Mucosa of descending colon (tissue), 3 donors: Measurements from ENCODE around the gene GABRG3. TPM values are rescaled to one million over a fixed set of nuclear protein-coding genes. Genes with fewer than 3 reads are reported as not detected.

ENCODE experiments used
- ATAC-seq: fragments of 200-7000 bp; cut with Tn5 transposase; one replicate; pipeline ENCODE4 v1.9.1; 2020; ENCODE audit warnings: mild to moderate bottlenecking, moderate library complexity
- DNase-seq, 3 donors: peaks; one replicate each; pipeline ENCODE4 v3.0.0-alpha.2; 2020
- H3K36me3 ChIP-seq: fragments of 200-600 bp; one replicate; pipeline ENCODE4 v1.8.0; 2021; ENCODE audit warnings: low read depth, mild to moderate bottlenecking
- H3K4me1 ChIP-seq: fragments of 200-600 bp; one replicate; pipeline ENCODE4 v1.8.0; 2021; ENCODE audit warnings: low read depth, mild to moderate bottlenecking
- H3K4me3 ChIP-seq: fragments of 200-600 bp; one replicate; pipeline ENCODE4 v1.8.0; 2021; ENCODE audit warnings: mild to moderate bottlenecking
- H3K9me3 ChIP-seq: fragments of 200-600 bp; one replicate; pipeline ENCODE4 v1.8.0; 2021; ENCODE audit warnings: mild to moderate bottlenecking
- intact Hi-C, 2 donors: fragments of 100-400 bp; cut with DNase I in 1 of 2; cut with micrococcal nuclease in 1 of 2; formaldehyde crosslinking; loops; one replicate each; pipeline versions ENCODE4 v1.11.0 to v1.11.1; 2022; cut with DNase I, micrococcal nuclease
- total RNA-seq, 3 donors: library from RNA; stranded (reverse); fragmentation: NEBNext Ultra II Directional in 2 of 3; extraction: Animal tissue kit (Norgen Biotek cat#: 25700) in 2 of 3; gene quantifications; one replicate each; pipeline versions ENCODE4 v1.2.1 to v1.2.4, GENCODE V29; 2021 to 2023
- TF ChIP-seq, protein P1 (sequence below): fragments of 200-600 bp; IDR thresholded peaks from one replicate; pipeline ENCODE4 v1.8.0; 2022; ENCODE audit warnings: antibody characterized with exemption, mild to moderate bottlenecking
- donor health status: DM: no; HTN: no; CAD: no; lungs with moderate emphysema.
- donor health status: DM: no; HTN: no; CAD: no.
- donor health status: DM: no; HTN: yes; CAD: no.

Gene GABRG3
- total RNA-seq, 3 donors from 2014 or later, result 0.03 TPM; not detected in 2

DNA sequence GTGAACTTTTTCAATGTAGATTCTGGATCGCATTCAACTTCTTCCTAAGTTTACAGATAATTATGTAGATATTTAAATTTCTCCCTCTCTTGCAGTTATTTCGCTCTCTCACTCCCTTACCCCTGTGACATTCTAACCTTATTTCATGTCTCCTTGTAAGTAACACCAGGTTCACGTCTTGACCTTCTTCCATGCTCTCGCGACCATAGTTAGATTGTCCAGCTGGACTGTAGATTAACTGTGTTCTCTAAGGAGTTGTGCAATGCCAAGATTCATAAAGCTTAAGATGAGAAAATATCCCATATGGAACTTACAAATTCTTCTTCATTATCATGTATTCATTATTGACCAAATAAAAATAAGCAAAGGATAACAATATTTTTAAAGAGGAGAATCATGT lies 430.5 kb downstream of the GABRG3 start:
- Histone ChIP-seq H3K36me3 (no peaks in the 10 kb centered on the region), H3K9me3 (peaks cover 68% of the 10 kb centered on the region), H3K4me1 (no peaks in the 10 kb centered on the region), H3K4me3 (no peak overlapping the region)
- no peak for DNase-seq
- TF ChIP-seq, protein P1, sequence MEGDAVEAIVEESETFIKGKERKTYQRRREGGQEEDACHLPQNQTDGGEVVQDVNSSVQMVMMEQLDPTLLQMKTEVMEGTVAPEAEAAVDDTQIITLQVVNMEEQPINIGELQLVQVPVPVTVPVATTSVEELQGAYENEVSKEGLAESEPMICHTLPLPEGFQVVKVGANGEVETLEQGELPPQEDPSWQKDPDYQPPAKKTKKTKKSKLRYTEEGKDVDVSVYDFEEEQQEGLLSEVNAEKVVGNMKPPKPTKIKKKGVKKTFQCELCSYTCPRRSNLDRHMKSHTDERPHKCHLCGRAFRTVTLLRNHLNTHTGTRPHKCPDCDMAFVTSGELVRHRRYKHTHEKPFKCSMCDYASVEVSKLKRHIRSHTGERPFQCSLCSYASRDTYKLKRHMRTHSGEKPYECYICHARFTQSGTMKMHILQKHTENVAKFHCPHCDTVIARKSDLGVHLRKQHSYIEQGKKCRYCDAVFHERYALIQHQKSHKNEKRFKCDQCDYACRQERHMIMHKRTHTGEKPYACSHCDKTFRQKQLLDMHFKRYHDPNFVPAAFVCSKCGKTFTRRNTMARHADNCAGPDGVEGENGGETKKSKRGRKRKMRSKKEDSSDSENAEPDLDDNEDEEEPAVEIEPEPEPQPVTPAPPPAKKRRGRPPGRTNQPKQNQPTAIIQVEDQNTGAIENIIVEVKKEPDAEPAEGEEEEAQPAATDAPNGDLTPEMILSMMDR, result no peak
- intact Hi-C loops, result no loop called here
- ATAC-seq, result no peak

DNA sequence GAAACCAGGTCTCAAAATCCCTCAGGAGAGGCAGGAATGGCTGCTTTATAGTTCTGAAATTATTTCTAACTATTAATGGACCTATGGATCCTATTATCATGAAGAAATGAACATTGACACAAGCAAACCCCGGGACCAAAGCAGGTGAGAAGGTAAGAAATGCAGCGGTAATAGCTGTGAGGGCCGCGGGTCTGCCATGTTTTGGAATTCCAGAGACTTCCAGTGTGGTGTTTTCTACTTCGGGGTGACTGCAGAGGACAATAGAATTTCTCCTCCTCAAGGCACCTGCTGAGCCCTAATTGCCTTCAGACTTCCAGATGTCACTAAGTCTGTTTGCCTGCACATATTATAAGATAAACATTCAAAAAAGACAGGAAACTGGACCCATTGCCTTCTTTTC lies 437.4 kb downstream of the GABRG3 start:
- TF ChIP-seq, protein P1, result no peak
- peaks cover 52% of the 10 kb centered on the region for H3K9me3 ChIP-seq

DNA sequence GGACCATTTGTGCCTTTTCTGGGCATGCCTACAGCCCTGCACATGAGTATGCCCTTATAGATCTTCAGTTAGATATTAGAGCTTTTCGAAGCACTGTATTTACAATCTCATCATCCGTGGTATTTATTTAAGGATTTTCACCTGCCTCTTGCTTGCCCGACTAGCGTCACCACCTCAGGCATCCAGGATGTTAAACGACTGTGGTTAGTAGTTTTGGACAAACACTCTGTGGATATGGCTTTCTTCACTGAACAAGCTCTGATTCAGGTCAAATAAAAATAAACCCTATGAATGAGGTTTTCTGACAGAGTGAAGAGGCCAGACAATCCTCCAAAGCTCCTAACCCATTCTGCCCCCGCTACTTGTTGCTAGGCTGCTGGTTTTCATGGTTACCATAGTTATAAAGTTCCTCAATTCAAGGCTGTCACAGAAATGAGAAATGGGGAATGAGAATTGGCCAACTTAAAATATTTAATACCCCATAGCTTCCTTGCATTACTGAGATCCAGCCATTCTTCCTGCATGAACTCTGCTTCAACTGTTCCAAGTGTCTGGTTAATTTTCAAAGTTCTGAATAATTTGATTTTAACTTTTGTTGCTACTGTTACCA lies 440.1 kb downstream of the GABRG3 start:
- intact Hi-C loops, result no loop called here
- H3K4me3 ChIP-seq, result no peak overlapping the region
- H3K36me3 ChIP-seq, result no peaks in the 10 kb centered on the region
- H3K4me1 ChIP-seq, result no peaks in the 10 kb centered on the region
- TF ChIP-seq, protein P1, result no peak
- peaks cover 47% of the 10 kb centered on the region for H3K9me3 ChIP-seq
- DNase-seq (no peak), ATAC-seq (no peak)

More for the DNA sequence above, 437.4 kb downstream of the GABRG3 start:
- no peak for DNase-seq
- Histone ChIP-seq H3K36me3 (no peaks in the 10 kb centered on the region), H3K4me1 (no peaks in the 10 kb centered on the region), H3K4me3 (no peak overlapping the region)
- no peak for ATAC-seq
- intact Hi-C loops, result no loop called here

DNA sequence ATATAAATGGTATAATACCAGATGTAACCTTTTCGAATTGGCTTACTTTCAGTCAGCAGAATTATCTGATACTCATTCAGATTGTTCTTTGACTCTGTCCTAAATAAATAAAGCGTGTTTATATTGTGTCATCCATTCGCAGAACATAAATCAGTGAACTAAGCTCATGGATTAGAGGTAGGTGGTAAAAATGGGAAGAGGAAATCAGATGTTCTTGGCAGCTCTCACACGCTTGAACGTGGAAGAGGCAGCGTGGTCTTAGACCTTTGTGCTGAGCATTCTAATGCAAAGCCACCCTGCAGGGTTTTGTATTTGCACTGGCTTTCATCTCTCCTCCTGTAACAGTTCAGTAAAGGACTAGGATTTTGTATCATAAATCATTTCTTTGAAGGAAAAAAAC lies 441.4 kb downstream of the GABRG3 start:
- H3K4me1 ChIP-seq, result no peaks in the 10 kb centered on the region
- peaks cover 57% of the 10 kb centered on the region for H3K9me3 ChIP-seq
- intact Hi-C loops, result no loop called here
- no peak overlapping the region for H3K4me3 ChIP-seq
- H3K36me3 ChIP-seq, result no peaks in the 10 kb centered on the region
- ATAC-seq, result no peak
- TF ChIP-seq, protein P1, result no peak
- DNase-seq, result no peak

DNA sequence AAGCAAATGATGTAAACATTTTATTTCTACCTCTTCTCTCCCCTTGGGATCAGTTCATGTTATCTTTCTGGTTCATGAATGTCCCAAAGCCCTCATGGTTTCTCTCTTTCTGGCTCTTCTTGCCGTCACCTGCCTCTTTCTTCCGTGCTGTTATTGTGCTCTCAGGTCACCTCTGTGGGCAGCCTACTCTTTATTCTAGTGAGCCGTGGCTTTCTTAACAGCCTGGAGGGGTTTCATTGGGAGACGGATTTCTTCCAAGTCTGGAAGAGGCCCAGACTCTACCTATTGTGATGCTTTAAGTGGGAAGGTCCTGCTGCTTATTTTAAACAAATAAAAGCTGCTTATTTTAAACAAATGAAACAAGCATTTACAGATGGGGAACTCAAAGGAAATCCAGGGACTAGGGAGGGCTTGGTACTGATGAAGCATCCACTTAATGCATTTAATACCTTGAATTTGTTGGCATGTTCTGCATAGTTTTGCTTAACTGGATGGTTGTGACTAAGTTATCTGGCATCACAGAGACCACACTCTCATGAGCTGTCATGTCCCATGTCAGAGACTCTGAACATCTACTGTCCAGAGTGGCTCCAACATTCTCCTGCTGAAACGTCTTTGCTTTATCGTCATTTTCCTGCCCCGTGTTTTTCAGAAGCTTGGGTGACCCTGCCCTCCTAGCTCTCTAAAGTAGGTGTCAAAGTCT lies 443.3 kb downstream of the GABRG3 start:
- H3K36me3 ChIP-seq, result no peaks in the 10 kb centered on the region
- ATAC-seq, result no peak
- no peak overlapping the region for H3K4me3 ChIP-seq
- intact Hi-C loops, result no loop called here
- H3K9me3 ChIP-seq, result peaks cover 62% of the 10 kb centered on the region
- DNase-seq, result no peak
- TF ChIP-seq, protein P1, result no peak
- H3K4me1 ChIP-seq, result no peaks in the 10 kb centered on the region
